SK-MEL-5 (cell line): Measurements from ENCODE around the gene PRKG1. TPM values are rescaled to one million over a fixed set of nuclear protein-coding genes. Genes with fewer than 3 reads are reported as not detected.
"Not testable (repeated sequence)": the region's sequence is repeated elsewhere in the genome, so short reads cannot be mapped to it uniquely, and the experiment has no call there.

Experiments used
- DNase-seq: peaks from one replicate; pipeline ENCODE4 v3.0.0-alpha.2; 2016; ENCODE audit warnings: low read depth, low spot score
- in situ Hi-C: cut with HindIII; loops from 2 replicates; pipeline ENCODE4 v1.10.0; 2016; ENCODE audit warnings: low sequenced_read_pairs, high pct_unique_total_duplicates, low pct_unique_long_range_greater_than_20kb
- total RNA-seq: library from RNA; depleted of rRNA; stranded (reverse); fragments of >200 nt; shearing (Covaris generic); gene quantifications from 2 replicates; pipeline ENCODE4 v1.2.3, GENCODE V29; 2014

The PRKG1 gene
- total RNA-seq, 1 experiment from 2014 or later, result 4.6 TPM

- DNase-seq, result no peak
- in situ Hi-C loops, result no loop called here
These were observed 447.3 kb downstream of the PRKG1 start for GRCh38 chr10:51521605-51522004.

DNA sequence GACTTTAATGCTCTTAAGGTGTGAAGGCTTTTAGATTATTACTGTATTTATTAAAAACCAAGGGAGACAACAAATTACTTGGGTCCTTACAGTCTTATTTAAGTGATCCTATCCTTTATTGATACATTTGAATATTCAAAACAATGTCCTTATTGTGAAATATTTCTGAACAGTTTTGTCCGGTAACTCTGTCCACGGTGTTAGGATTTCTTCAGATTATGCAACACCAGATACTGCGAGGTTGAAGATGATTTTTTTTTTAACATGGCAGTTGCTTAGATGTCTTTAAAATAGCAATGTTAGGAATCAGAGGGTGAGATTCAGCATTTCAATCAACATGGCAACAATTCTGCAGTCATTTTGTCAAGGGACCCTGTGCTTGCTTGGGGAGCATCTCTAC lies 448.6 kb downstream of the PRKG1 start:
- in situ Hi-C loops, result no loop called here
- no peak for DNase-seq

DNA sequence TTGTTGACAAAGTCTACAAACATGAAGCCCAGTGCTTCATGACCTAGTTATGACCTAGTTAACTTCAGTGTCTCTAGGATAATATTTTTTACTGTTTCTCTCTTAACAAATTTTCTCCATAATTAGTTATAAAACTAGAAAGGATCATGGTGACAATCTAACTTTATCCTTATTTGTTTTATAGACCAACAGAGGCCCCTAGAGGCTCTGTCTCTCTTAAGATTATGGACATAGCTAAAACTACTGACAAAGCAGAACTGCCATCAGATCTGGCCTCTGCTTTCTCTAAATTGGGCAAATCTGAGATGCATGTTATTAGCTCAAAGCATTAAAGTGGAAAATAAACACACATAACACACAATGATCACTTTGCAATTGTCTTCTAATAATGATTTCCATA lies 449.2 kb downstream of the PRKG1 start:
- in situ Hi-C loops, result no loop called here

GRCh38 chr10:51524041-51524440 lies 449.8 kb downstream of the PRKG1 start:
- in situ Hi-C loops, result no loop called here

More for the DNA sequence above, 449.2 kb downstream of the PRKG1 start:
- DNase-seq, result no peak

GRCh38 chr10:51527522-51528219 lies 453.4 kb downstream of the PRKG1 start:
- in situ Hi-C loops, result no loop called here
- DNase-seq, result no peak

More at GRCh38 chr10:51524041-51524440, 449.8 kb downstream of the PRKG1 start:
- DNase-seq, result no peak

GRCh38 chr10:51528527-51528926 lies 454.2 kb downstream of the PRKG1 start:
- in situ Hi-C loops, result no loop called here
- no peak for DNase-seq

GRCh38 chr10:51530541-51530940 lies 456.3 kb downstream of the PRKG1 start:
- DNase-seq, result no peak
- in situ Hi-C loops, result no loop called here

DNA sequence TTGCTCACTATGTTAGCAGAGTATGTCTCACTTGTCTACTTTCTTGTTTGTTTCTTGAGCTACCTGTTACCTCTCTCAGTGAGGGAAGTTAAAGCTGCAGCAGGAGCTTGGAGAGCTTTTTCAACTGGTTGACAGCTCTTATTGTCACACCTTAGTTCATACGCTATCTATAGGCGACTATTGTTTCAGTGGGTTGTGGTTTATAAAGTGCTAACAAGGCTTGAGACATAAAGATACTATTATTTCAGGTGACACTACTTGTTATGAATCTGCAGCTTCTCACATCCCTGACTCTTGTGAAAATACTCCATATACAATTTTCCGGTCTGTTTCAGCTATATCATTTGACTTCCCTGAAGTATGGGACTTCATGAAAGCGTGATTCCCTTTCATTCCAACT lies 457.8 kb downstream of the PRKG1 start:
- DNase-seq, result no peak
- in situ Hi-C loops, result no loop called here

DNA sequence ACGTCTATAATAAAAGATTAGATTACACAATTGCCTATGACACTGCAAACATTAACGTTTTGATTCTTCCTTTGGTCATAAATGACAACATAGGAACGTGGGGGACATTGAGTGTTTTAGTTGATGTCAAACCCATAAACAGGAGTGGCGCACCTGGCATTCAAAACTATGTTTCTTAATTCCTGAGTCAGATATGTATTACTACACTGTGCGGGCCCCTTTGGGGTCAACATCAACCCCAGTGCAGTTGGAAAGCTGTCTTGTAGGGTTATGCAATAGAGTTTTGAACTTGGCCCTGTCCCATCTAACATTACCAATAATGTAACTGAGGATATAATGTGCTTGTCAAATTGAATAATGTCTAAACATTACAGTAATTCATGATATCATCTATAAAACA lies 468.6 kb downstream of the PRKG1 start:
- DNase-seq, result no peak
- in situ Hi-C loops, result no loop called here

GRCh38 chr10:51544933-51545332 lies 470.6 kb downstream of the PRKG1 start:
- in situ Hi-C loops, result no loop called here
- no peak for DNase-seq

DNA sequence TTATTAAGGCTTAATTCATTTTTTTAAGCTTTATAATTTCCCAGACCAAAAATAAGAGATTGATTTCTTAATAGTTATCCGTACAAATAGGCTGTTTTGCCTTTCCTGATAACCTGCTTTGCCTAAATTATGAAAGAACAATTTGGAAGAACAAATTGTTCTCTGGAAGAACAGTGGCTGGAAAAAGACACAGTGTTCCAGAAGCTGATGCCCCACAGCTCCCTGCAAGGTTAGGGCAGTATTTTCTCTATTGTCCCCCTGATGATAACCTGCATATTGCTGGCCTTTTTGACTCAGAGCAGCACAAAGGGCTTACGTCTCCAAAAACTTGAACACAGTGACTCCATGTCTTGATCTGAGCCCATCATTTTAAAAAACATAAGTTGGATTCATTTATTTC lies 473.7 kb downstream of the PRKG1 start:
- in situ Hi-C loops, result no loop called here
- no peak for DNase-seq

- in situ Hi-C loops, result no loop called here
- DNase-seq, result no peak
These were observed 478.6 kb downstream of the PRKG1 start for GRCh38 chr10:51552879-51553278.

DNA sequence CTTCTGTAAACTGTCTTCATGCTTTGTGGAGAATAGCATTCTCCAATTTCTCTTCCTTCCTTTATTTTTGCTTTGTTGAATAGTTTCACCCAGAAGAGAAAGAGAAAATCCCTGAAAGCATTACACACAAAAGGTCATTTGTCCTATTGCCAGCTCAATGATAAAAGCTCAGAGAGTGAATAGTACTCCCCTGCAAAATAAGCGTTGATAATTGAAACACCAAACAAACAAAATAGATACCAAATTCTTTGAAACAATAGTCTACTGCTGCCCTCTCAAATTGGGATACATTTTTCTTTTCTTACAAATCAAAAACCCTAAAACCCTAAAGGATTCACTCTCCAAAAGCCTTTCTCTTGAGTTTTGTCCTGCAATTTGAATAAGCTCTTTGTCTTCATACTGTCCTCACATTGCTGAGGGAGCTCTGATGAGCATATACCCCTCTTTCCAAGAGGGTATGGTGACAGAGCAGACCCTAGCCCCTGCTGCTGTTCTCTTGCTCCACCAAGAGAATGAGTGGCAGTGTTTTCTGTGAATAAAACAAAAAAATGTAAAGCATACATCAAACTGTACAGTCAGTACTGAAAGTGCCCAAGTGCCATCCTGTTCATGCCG lies 490.7 kb downstream of the PRKG1 start:
- DNase-seq, result peak; percentile 17
- in situ Hi-C loops, result no loop called here

DNA sequence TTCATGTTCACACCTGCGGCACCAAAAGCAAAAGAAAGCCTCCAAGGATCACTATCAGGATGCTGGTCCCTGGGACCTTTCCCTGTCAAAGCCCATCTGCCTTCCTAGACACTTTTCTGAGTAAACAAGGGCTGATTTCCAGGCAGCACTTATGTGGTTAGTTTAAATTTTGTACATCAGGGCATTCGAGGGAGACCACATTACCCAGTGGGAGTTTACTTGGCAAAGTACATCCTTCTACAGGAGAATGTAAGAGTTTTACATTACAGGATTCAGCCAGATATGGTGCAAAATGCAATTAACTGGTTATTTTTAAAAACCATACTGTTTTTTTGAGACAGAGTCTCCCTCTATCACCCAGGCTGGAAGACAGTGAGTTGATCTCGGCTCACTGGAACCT lies 493.0 kb downstream of the PRKG1 start:
- in situ Hi-C loops, result no loop called here
- DNase-seq, result no peak

GRCh38 chr10:51569467-51569866 lies 495.2 kb downstream of the PRKG1 start:
- DNase-seq, result no peak
- in situ Hi-C loops, result no loop called here

GRCh38 chr10:51574248-51575048 lies 500.2 kb downstream of the PRKG1 start:
- no peak for DNase-seq
- in situ Hi-C loops, result no loop called here

DNA sequence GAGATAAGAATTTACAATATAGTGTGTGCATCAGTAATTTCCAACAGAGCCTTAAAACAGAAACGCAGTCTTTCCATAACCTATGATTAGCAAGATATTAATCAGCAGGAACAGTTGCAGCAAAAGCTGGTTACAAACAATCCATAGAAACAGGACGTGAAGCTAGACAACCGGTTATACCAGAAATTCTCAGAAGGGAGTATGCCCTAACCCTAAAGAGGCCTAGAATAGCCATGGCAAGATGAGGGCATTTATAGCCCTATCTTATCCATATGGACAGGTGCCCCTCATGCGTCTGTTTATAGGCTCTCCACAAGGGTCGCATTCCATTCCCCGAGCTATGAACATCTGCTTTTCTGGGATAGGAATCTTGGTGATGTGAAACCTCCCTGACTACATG lies 506.9 kb downstream of the PRKG1 start:
- DNase-seq, result not testable (repeated sequence)

DNA sequence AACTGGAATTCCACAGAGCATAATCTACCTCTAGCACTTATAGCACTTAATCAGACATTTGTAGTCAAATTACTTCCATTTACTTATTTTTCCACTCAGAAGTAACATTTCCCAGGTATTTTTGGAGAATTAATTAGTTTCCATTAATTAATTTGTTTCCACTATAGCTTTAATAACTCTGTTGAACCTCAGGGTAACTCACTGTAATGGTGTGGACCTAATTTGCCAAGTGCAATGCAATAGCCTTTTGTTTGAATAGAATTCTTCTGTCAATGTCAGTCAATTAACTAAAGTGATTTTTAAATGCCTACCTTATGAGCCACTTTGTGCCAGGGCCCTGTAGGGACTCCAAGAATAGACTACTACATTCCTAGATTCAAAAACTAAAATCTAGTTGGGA lies 509.7 kb downstream of the PRKG1 start:
- DNase-seq, result no peak
- in situ Hi-C loops, result no loop called here

More for the DNA sequence above, 506.9 kb downstream of the PRKG1 start:
- in situ Hi-C loops, result not testable (repeated sequence)

- no peak for DNase-seq
- in situ Hi-C loops, result no loop called here
These were observed 511.5 kb downstream of the PRKG1 start for GRCh38 chr10:51585742-51586141.
